Fibroblast of skin of abdomen (primary cell): ENCODE measurements around the gene TRMT2B.
"Not testable (repeated sequence)": the region's sequence is repeated elsewhere in the genome, so short reads cannot be mapped to it uniquely, and the experiment has no call there.

ENCODE experiments used
- DNase-seq: peaks from one replicate; pipeline ENCODE4 v3.0.0-alpha.2; 2013

The TRMT2B gene

DNA sequence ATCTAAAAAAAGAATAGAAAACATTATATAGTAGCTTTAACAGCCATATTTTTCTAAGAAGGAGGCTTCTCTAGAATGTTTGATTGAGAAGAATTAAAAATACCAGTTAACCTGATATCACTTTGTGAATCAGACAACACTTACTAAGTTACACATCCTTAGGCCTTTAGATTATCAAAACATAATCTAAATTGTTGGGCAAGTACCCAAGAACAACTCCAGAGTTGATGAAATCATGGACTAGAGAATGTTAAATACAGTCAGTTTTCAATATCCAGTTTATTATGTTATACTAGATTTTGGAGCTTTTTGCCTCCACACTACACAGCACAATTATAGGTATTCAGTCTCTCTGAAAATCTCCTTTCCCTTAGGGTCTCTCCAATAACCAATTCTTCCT lies 42.8 kb downstream of the TRMT2B start:
- peak; percentile 1 for DNase-seq

- DNase-seq = no peak
These were observed 52.5 kb downstream of the TRMT2B start for GRCh38 chrX:100999451-100999850.

GRCh38 chrX:100995469-100995868 lies 56.4 kb downstream of the TRMT2B start:
- peak; percentile 61 for DNase-seq

GRCh38 chrX:100994352-100995281 lies 57.3 kb downstream of the TRMT2B start:
- DNase-seq = peak; percentile 3

GRCh38 chrX:100990139-100990538 lies 61.8 kb downstream of the TRMT2B start:
- DNase-seq = no peak

GRCh38 chrX:100984818-100985217 lies 67.1 kb downstream of the TRMT2B start:
- no peak for DNase-seq

- DNase-seq = not testable (repeated sequence)
These were observed 70.4 kb downstream of the TRMT2B start for GRCh38 chrX:100981498-100981845.

- DNase-seq = peak; percentile 1
These were observed 71.1 kb downstream of the TRMT2B start for GRCh38 chrX:100980608-100981497.

DNA sequence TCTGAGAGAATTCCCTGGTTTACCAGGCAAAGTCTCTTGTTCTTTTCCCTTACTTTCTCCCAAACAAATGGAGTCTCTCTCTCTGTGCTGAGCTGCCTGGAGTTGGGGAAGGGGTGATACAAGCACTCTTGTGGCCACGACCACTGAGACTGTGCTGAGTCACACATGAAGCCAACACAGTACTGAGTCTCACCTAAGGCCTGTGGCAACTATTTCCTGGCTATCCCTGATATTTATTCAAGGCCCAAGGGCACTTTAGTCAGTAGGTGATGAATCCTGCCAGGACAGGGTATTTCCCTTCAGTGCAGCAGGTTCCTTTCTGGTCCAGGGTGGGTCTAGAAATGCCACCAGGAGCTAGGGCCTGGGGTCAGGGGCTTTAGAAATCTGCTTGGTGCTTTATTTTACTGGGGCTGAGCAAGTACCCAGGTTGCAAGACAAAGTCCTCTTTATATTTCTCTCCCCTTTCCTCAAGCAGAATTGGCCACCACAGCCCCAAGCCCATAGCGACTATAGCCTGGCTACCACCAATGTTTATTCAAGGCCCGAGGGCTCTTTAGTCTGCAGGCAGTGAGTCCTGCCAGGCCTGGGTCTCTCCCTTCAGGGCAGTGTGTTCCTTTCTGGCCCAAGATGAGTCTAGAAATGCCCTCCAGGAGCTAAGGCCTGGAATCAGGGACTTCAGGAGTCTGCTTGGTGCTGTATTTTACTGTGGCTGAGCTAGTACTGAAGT lies 71.9 kb downstream of the TRMT2B start:
- DNase-seq = no peak

DNA sequence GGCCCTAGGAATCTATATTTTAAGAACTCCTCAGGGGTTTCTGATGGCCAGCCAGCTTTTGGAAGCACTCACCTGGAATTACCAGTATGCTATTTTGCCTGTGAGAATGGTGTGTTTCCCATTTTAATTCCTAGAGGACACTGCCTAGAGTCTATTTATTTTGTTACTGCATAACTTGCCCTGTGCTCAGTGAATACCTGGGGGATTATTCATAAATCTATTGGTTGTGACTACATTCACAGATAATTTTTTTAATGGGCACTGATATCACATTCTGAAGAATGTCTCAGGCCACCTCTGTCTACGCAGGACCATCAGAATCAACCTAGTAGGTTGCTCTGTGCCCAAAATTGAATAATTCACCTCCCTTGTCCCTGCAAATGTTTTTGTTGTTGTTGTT lies 75.7 kb downstream of the TRMT2B start:
- DNase-seq = no peak

DNA sequence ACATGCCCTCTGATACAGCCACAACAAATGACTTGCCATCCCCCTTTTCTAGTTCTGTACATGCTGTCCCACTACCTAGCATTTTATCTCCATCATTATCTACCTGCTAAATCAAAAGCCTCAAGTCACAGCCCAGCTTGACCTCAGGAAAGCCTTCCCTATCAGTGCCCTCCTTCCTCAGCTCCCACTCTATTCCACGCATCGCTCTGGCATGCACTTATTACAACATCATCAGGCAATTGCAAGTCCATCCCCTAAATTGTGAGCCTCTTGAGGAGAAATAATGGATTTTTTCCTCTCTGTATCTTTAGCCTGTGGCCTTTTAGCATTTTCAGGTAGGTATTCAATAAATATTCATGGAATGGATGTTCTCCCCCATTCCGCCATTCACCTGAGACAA lies 76.7 kb downstream of the TRMT2B start:
- no peak for DNase-seq

- DNase-seq = no peak
These were observed 78.5 kb downstream of the TRMT2B start for GRCh38 chrX:100973411-100973810.

DNA sequence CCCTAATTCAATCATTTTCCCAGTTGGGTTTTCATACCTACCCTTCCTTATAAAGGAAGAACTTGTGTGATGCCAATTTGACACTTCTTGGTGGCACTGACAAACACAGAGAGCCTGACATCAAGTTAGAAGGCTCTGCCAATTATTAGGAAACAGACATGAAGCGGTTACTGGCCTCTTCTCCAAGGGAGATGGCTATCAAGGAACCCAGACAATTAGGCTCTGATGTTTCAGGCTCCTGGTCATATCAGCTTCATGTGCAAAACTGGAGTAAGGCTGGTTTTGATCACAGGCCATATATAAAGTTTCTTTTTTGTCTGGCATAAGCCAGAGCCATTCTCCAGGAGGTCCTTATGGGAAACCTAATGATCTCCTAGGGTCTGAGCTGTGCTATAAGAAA lies 82.0 kb downstream of the TRMT2B start:
- no peak for DNase-seq

DNA sequence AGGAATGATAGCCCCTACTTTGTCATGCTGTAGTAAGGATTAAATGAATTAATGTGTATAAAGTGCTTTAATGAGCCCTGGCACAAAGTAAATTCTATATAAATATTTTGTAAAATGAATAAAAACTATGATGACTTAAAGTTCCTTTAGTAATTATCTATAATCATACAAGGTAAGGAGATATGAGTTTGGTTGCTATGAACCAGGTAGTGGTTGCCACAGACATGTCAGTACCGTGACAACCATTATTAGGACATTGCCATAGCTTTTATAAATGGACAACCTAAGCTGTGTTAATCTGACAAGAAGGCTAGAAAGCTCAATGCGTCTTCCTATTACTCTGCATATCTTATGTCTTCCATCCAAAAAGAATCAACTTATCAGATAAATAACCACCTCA lies 82.5 kb downstream of the TRMT2B start, which contains the start of gene ARL13A:
ARL13A (plus strand) TSS at position 301 of the 400 bp plus-strand sequence. CDS start 3,982 bp downstream, outside the sequence.
- DNase-seq = no peak

DNA sequence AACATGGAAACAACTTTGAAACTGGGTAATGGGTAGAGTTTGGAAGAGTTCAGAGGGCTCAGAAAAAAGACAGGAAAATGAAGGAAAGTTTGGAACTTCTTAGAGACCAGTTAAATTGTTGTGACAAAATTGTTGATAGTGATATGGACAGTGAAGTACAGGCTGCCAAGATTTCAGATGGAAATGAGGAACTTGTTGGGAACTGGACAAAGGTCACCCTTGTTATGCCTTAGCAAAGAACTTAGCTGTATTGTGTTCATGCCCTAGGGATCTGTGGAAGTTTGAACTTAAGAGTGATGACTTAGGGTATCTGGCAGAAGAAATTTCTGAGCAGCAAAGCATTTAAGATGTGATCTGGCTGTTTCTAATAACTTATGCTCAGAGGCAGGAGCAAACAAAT lies 87.5 kb downstream of the TRMT2B start:
- no peak for DNase-seq

DNA sequence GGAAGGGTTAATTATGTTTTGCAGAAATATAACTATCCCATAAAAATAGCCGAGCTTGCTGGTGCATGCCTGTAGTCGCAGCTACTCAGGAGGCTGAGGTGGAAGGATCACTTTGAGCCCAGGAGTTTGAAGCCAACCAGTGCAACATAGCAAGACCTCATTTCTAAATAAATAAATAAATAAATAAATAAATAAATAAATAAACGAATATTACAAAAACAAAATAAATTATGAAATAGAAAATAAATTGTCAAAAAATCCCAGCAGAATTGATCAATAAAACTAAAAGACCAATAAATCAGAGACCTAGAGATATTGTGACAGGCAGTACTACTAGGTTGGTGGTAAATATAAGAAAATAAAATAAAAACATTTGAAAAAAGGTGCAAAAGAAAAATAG lies 89.1 kb downstream of the TRMT2B start:
- no peak for DNase-seq
